Bladder microvascular endothelial cell (primary cell): ENCODE data around the gene C1orf87. TPM values are rescaled to one million over a fixed set of nuclear protein-coding genes. Genes with fewer than 3 reads are reported as not detected.

Source experiments
- total RNA-seq: library from RNA; depleted of rRNA; stranded (reverse); fragments of >200 nt; gene quantifications from 2 replicates; pipeline ENCODE4 v1.2.3, GENCODE V29; 2014

Gene C1orf87
- not detected in 2 replicates for total RNA-seq

GRCh38 chr1:60073605-60074278 lies at the start of gene C1orf87:
C1orf87 (minus strand) TSS chr1:60073770; CDS start chr1:60072643, 1,127 bp downstream.

Other genes with a start within 250 kb of the C1orf87 start
- gene CYP2J2, start 147.0 kb downstream of the C1orf87 start, total RNA-seq: 0.16 and 0.19 TPM in 2 replicates